Tibial nerve (tissue), 4 donors: Measurements from ENCODE around the gene ERG28. TPM values are rescaled to one million over a fixed set of nuclear protein-coding genes. Genes with fewer than 3 reads are reported as not detected.

ENCODE experiments used
- DNase-seq, 2 donors: peaks; one replicate each; pipeline ENCODE4 v3.0.0-alpha.2; 2019; ENCODE audit warnings: low spot score in 2 of 2
- H3K27ac ChIP-seq, 4 donors: fragments of 200-600 bp; sonication (generic) in 3 of 4; one replicate each; pipeline ENCODE4 v1.5.1; 2017 to 2019; ENCODE audit warnings: mild to moderate bottlenecking in 1 of 4
- H3K27me3 ChIP-seq, 2 donors: fragments of 200-600 bp; sonication (generic) in 1 of 2; one replicate each; pipeline versions ENCODE4 v1.5.1 to v1.6.0; 2017 to 2019
- H3K36me3 ChIP-seq, 3 donors: fragments of 200-600 bp; sonication (generic); one replicate each; pipeline ENCODE4 v1.5.1; 2018 to 2019
- H3K4me1 ChIP-seq, 4 donors: fragments of 200-600 bp; sonication (generic) in 3 of 4; one replicate each; pipeline ENCODE4 v1.5.1; 2017 to 2019
- H3K4me3 ChIP-seq, 4 donors: fragments of 200-600 bp; sonication (generic) in 3 of 4; one replicate each; pipeline ENCODE4 v1.5.1; 2017 to 2019; ENCODE audit warnings: mild to moderate bottlenecking in 1 of 4, moderate library complexity in 1 of 4
- H3K9me3 ChIP-seq, 4 donors: fragments of 200-600 bp; sonication (generic) in 3 of 4; one replicate each; pipeline ENCODE4 v1.5.1; 2017 to 2019
- EP300 ChIP-seq, 2 donors: sonication (generic); formaldehyde crosslinking; IDR thresholded peaks; one replicate each; pipeline ENCODE4 v1.6.1; 2017; ENCODE audit warnings: antibody characterized with exemption in 2 of 2, mild to moderate bottlenecking in 1 of 2
- POLR2A ChIP-seq, 2 donors: fragments of 450-650 bp; IDR thresholded peaks; one replicate each; pipeline ENCODE4 v1.6.1; 2017; ENCODE audit warnings: antibody characterized with exemption in 2 of 2, mild to moderate bottlenecking in 2 of 2, moderate library complexity in 2 of 2
- WGBS, 2 donors: methylation state at CpG; one replicate each; pipeline ENCODE4 v1.1.5; 2018; 5-methylcytosine and 5-hydroxymethylcytosine counted together
- total RNA-seq, 4 donors: library from RNA; depleted of rRNA; stranded (reverse); fragments of >200 nt; gene quantifications; one replicate each; pipeline ENCODE4 v1.1.0, GENCODE V29; 2016
- TF ChIP-seq, protein P1 (sequence below), 5 experiments: fragments of 200-600 bp in 3 of 5; fragments of 450-650 bp in 2 of 5; sonication (generic) in 3 of 5; IDR thresholded peaks; one replicate each; pipeline ENCODE4 v1.5.1; 2016 to 2019; ENCODE audit warnings: antibody characterized with exemption in 5 of 5, mild to moderate bottlenecking in 3 of 5, moderate library complexity in 2 of 5

The ERG28 gene
- total RNA-seq, 4 donors from 2014 or later = 4.5 to 7.6 (median 5.1) TPM

DNA sequence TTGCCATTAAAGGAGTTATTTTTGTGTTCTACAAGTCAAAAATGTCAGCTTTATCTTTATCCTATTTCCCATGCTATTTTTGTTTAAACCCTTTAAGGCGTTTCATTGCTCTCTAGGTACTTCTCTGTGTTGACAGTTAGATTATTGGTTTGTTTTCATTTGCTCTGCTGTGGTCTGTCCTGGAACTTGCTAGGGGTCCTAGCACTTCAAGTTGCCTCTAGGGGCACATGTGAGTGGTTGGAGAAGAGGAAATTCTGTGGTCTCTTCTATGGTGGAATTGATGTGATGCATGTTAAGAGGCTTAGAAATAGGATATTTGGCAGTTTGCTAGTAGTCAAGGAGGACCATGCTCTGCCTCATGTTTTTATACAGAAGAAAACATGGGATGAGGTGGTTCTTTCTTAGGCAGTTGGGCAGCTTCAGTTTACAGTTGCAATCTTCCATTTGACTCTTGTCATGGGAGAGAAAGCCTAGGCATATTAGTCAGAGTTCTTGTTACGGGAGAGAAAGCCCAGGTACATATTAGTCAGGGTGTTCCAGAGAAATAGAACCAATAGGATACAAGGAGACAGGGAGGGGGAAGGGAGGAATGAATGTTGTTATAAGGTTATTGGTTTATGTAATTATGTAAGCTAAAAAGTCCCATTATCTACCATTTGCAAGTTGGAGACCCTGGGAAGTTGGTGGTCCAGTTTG is 14.7 kb upstream of the ERG28 start:
- WGBS, 2 donors = 81 to 83% methylated on average over 2 of the region's 2 CpGs
- peaks cover 0 to 28% (median 0%) of the 10 kb centered on the region in 3 donors for H3K36me3 ChIP-seq
- no peak overlapping the region for H3K27ac ChIP-seq
- no peaks in the 10 kb centered on the region for H3K4me1 ChIP-seq
- TF ChIP-seq, protein P1, sequence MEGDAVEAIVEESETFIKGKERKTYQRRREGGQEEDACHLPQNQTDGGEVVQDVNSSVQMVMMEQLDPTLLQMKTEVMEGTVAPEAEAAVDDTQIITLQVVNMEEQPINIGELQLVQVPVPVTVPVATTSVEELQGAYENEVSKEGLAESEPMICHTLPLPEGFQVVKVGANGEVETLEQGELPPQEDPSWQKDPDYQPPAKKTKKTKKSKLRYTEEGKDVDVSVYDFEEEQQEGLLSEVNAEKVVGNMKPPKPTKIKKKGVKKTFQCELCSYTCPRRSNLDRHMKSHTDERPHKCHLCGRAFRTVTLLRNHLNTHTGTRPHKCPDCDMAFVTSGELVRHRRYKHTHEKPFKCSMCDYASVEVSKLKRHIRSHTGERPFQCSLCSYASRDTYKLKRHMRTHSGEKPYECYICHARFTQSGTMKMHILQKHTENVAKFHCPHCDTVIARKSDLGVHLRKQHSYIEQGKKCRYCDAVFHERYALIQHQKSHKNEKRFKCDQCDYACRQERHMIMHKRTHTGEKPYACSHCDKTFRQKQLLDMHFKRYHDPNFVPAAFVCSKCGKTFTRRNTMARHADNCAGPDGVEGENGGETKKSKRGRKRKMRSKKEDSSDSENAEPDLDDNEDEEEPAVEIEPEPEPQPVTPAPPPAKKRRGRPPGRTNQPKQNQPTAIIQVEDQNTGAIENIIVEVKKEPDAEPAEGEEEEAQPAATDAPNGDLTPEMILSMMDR (IDR thresholded peaks at IDR 0.05) = no peak
- no peak for TF ChIP-seq EP300 (IDR thresholded peaks at IDR 0.05)
- no peak for TF ChIP-seq POLR2A (IDR thresholded peaks at IDR 0.05)
- no peak for DNase-seq
- H3K4me3 ChIP-seq = no peak overlapping the region
- peaks cover 0 to 7% (median 0%) of the 10 kb centered on the region in 4 donors for H3K9me3 ChIP-seq
- H3K27me3 ChIP-seq = no peaks in the 10 kb centered on the region

DNA sequence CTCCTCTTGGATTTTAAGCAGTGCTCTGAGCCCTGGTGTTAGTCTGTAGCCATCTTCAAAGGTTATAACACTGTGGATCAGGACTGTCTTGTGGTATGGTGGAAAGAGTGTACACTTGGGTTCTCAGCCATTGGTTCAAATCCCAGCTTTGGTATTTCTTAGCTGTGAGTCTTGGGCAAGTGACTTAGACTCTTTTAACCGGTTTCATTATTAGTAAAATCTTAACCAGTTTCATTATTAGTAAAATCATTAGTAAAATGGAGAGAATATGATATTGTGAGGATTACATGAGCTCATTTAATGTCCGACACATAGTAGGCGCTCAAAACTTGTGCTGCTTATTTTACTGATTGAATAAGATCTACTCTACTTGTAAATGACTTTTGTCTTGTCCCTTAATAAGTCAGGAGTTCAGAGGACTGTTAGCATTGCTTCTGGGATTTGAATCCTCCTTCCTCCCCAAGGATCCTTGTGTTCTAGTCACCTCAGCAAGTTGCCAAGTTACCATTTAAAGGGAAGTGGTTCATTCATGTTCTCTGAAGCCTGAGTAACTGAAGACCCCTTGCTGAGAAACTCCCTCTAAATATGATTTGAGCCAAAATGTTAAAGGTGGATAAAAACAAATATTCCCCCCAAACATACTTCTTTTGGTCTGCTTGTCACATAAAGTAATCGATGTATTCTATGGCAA is 12.8 kb upstream of the ERG28 start:
- TF ChIP-seq, protein P1 (IDR thresholded peaks at IDR 0.05) = no peak
- TF ChIP-seq POLR2A (IDR thresholded peaks at IDR 0.05) (no peak), EP300 (IDR thresholded peaks at IDR 0.05) (no peak)
- 95% methylated on average over 4 of the region's 4 CpGs for WGBS, 2 donors
- no peaks in the 10 kb centered on the region for H3K27me3 ChIP-seq

DNA sequence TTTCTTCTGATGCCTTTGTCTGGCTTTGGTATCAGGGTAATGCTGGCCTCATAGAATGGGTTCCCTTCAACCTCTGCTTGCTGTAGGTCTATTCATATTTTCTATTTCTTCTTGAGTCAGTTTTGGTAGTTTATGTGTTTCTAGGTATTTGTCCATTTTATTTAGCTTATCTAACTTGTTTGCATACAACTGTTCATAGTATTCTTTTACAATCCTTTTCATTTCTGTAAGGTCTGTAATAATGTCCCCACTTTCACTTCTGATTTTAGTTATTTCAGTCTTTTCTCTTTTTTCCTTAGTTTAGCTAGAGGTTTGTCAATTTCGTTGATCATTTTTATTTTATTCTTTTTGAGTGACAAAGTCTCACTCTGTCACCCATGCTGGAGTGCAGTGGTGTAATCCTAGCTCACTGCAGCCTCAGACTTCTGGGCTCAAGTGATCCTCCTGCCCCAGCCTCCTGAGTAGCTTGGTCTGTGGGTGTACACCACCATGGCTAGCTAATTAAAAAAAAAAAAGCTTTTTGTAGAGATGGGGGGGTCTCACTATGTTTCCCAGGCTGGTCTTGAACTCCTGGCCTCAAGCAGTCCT is 12.0 kb upstream of the ERG28 start:
- no peaks in the 10 kb centered on the region for H3K27me3 ChIP-seq
- H3K4me1 ChIP-seq = no peaks in the 10 kb centered on the region
- TF ChIP-seq EP300 (IDR thresholded peaks at IDR 0.05) = no peak
- peak in 1 of 2 donors; percentile 1 for TF ChIP-seq POLR2A (IDR thresholded peaks at IDR 0.05)
- H3K27ac ChIP-seq = no peak overlapping the region
- 91 to 92% methylated on average over 1 of the region's 1 CpG for WGBS, 2 donors
- peaks cover 0 to 46% (median 0%) of the 10 kb centered on the region in 3 donors for H3K36me3 ChIP-seq
- H3K9me3 ChIP-seq = peaks cover 0 to 7% (median 0%) of the 10 kb centered on the region in 4 donors
- H3K4me3 ChIP-seq = no peak overlapping the region
- no peak for DNase-seq

More for the DNA sequence above, 12.8 kb upstream of the ERG28 start:
- H3K27ac ChIP-seq = no peak overlapping the region
- no peak overlapping the region for H3K4me3 ChIP-seq
- DNase-seq = no peak
- peaks cover 0 to 46% (median 0%) of the 10 kb centered on the region in 3 donors for H3K36me3 ChIP-seq
- no peaks in the 10 kb centered on the region for H3K4me1 ChIP-seq
- H3K9me3 ChIP-seq = peaks cover 0 to 7% (median 0%) of the 10 kb centered on the region in 4 donors

DNA sequence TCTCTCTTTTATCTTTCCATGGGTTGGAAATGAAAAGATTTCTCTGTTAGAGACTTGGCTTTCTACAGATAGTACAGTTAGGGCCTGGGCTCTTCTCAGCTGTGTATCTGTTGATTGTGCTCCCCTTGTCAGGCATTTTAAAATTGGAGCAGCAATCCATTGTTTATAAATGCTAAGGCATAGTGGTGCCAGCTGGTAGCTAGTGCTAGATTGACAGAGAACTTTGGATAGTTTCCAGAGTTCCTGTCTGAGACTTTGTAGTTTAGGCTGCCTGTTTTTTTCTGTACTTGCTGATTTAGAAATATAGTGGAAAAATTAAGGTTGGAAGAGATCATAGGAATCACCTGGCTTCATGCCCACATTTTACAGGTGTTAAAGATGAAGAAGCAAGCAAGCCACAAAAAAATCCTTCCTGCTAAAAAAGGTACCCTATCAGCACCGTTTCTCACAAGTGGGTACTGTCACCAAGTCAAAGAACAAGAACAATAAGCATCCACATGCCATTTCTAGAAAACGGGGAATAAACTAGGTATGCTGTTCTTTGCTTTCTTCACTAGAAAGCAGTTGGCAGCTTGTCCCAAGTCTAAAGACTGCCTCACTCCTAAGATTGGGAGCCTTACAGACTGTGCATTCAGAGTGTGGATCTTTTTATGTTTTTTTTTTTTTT is 6.6 kb upstream of the ERG28 start:
- Histone ChIP-seq H3K9me3 (peaks cover 0 to under 1% (median 0%) of the 10 kb centered on the region in 4 donors), H3K36me3 (peaks cover 0 to 36% (median 0%) of the 10 kb centered on the region in 3 donors), H3K4me1 (peaks cover 0 to 10% (median 2%) of the 10 kb centered on the region in 4 donors), H3K4me3 (no peak overlapping the region), H3K27ac (no peak overlapping the region), H3K27me3 (no peaks in the 10 kb centered on the region)
- TF ChIP-seq EP300 (IDR thresholded peaks at IDR 0.05) (no peak), POLR2A (IDR thresholded peaks at IDR 0.05) (no peak)
- TF ChIP-seq, protein P1 (IDR thresholded peaks at IDR 0.05) = no peak
- DNase-seq = no peak
- 75 to 79% methylated on average over 2 of the region's 2 CpGs for WGBS, 2 donors

DNA sequence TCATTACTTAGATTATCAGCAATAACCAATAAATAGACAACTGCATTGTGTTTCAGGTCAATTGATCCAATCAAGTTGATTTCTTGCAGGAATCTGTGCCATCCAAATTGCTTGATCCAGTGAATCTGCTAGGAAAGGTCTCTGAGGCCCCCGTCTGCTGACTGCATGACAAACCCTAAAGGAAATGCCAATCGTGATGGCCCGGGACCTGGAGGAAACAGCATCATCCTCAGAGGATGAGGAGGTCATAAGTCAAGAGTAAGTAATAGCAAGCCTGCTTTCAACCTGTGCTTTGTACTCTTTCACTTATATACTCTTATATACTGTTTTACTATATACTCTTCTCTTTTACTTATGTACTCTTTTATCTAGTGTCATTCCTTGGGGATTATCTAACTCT is 2.3 kb upstream of the ERG28 start:
- Histone ChIP-seq H3K27me3 (no peaks in the 10 kb centered on the region), H3K4me1 (peaks cover 0 to 39% (median 10%) of the 10 kb centered on the region in 4 donors), H3K9me3 (no peaks in the 10 kb centered on the region), H3K4me3 (no peak overlapping the region), H3K36me3 (no peaks in the 10 kb centered on the region), H3K27ac (no peak overlapping the region)
- TF ChIP-seq, protein P1 (IDR thresholded peaks at IDR 0.05) = no peak
- TF ChIP-seq POLR2A (IDR thresholded peaks at IDR 0.05) (no peak), EP300 (IDR thresholded peaks at IDR 0.05) (no peak)
- no peak for DNase-seq
- WGBS, 2 donors = 67 to 68% methylated on average over 3 of the region's 3 CpGs
